ENCODE results near the gene SNED1.

The SNED1 gene

GRCh38 chr2:241050624-241051577 is 52.5 kb downstream of the SNED1 start:
- DNase-seq: no peak

GRCh38 chr2:241051578-241052487 is 53.4 kb downstream of the SNED1 start:
- no peak for DNase-seq

- no peak for DNase-seq
Measured at GRCh38 chr2:241052677-241053360, 54.4 kb downstream of the SNED1 start.

- DNase-seq: no peak
Measured at GRCh38 chr2:241053576-241054251, 55.3 kb downstream of the SNED1 start.

GRCh38 chr2:241061275-241061674 is 62.9 kb downstream of the SNED1 start:
- DNase-seq: no peak

- DNase-seq: no peak
Measured at GRCh38 chr2:241062389-241063092, 64.1 kb downstream of the SNED1 start.

- DNase-seq: no peak
Measured at GRCh38 chr2:241063093-241063551, 64.7 kb downstream of the SNED1 start.

- no peak for DNase-seq
Measured at GRCh38 chr2:241063587-241063986, 65.2 kb downstream of the SNED1 start.

GRCh38 chr2:241064008-241064801 is 65.8 kb downstream of the SNED1 start:
- peak in 2 of 4 experiments; percentile 15 to 53 for DNase-seq

GRCh38 chr2:241064802-241065354 is 66.5 kb downstream of the SNED1 start:
- no peak for DNase-seq

GRCh38 chr2:241065355-241065803 is 67.0 kb downstream of the SNED1 start:
- no peak for DNase-seq

GRCh38 chr2:241066171-241066892 is 67.9 kb downstream of the SNED1 start:
- no peak for DNase-seq

- DNase-seq: no peak
Measured at GRCh38 chr2:241066893-241067341, 68.5 kb downstream of the SNED1 start.

GRCh38 chr2:241067501-241068135 is 69.2 kb downstream of the SNED1 start:
- no peak for DNase-seq

- no peak for DNase-seq
Measured at GRCh38 chr2:241068136-241068941, 69.9 kb downstream of the SNED1 start.

GRCh38 chr2:241068942-241069810 is 70.8 kb downstream of the SNED1 start:
- no peak for DNase-seq

GRCh38 chr2:241069821-241070281 is 71.4 kb downstream of the SNED1 start:
- DNase-seq: no peak
